ENCODE measurements around the gene FAM13C.

Gene FAM13C

GRCh38 chr10:59234816-59235429 is 127.4 kb downstream of the FAM13C start:
- 0 out of 2 replicates have a peak, but pooled peaks cover 2% of the 10 kb centered on the region for H3K4me1 ChIP-seq (ENCODE audit: control insufficient read depth, insufficient read depth, low read length)
- TF ChIP-seq ZNF654 (tag by site-specific recombination; IDR thresholded peaks at IDR 0.05; ENCODE audit: low read depth) (peak; percentile 62), ZNF501 (tag by site-specific recombination; IDR thresholded peaks at IDR 0.05) (no peak)
- H3K27ac ChIP-seq (ENCODE audit: extremely low read depth, low read depth, low read length), result no peak overlapping the region
- H3K9me3 ChIP-seq (ENCODE audit: control insufficient read depth, insufficient read depth, low read depth, low read length), result no peaks in the 10 kb centered on the region
- no peak overlapping the region for H3K4me3 ChIP-seq (ENCODE audit: low read depth, low read length)
- H3K36me3 ChIP-seq (ENCODE audit: control insufficient read depth in 2 of 2, insufficient read depth in 1 of 2, low read length in 2 of 2), result no peaks in the 10 kb centered on the region
- POLR2A ChIA-PET, result no interaction called here
- CTCF ChIA-PET, result interaction anchor here (1.0 to 3.4 kb wide), 3 partner anchors 345 to 391 kb away, joined by 4 to 18 read pairs (median 4); no protein-coding TSS in a partner anchor

GRCh38 chr10:59234194-59234593 is 128.2 kb downstream of the FAM13C start:
- Histone ChIP-seq H3K4me3 (ENCODE audit: low read depth, low read length) (no peak overlapping the region), H3K4me1 (ENCODE audit: control insufficient read depth, insufficient read depth, low read length) (0 out of 2 replicates have a peak, but pooled peaks cover 2% of the 10 kb centered on the region), H3K36me3 (ENCODE audit: control insufficient read depth in 2 of 2, insufficient read depth in 1 of 2, low read length in 2 of 2) (no peaks in the 10 kb centered on the region), H3K27ac (ENCODE audit: extremely low read depth, low read depth, low read length) (no peak overlapping the region), H3K9me3 (ENCODE audit: control insufficient read depth, insufficient read depth, low read depth, low read length) (no peaks in the 10 kb centered on the region)
- no peak for TF ChIP-seq ZNF202 (tag by site-specific recombination; IDR thresholded peaks at IDR 0.05; ENCODE audit: borderline replicate concordance)
- no peak for TF ChIP-seq ZNF488 (tag by site-specific recombination; IDR thresholded peaks at IDR 0.05)
- TF ChIP-seq REPIN1 (tag by site-specific recombination; IDR thresholded peaks at IDR 0.05; ENCODE audit: low read depth), result no peak
- CTCF ChIA-PET, result no interaction called here
- POLR2A ChIA-PET, result no interaction called here

GRCh38 chr10:59229441-59229840 is 132.9 kb downstream of the FAM13C start:
- TF ChIP-seq, protein P1, sequence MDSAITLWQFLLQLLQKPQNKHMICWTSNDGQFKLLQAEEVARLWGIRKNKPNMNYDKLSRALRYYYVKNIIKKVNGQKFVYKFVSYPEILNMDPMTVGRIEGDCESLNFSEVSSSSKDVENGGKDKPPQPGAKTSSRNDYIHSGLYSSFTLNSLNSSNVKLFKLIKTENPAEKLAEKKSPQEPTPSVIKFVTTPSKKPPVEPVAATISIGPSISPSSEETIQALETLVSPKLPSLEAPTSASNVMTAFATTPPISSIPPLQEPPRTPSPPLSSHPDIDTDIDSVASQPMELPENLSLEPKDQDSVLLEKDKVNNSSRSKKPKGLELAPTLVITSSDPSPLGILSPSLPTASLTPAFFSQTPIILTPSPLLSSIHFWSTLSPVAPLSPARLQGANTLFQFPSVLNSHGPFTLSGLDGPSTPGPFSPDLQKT (IDR thresholded peaks at IDR 0.05; ENCODE audit: borderline replicate concordance, low read depth, low read length), result no peak
- TF ChIP-seq ZNF157 (tag by site-specific recombination; IDR thresholded peaks at IDR 0.05) (no peak), PRDM1 (tag by site-specific recombination; IDR thresholded peaks at IDR 0.05) (no peak), ZNF561 (tag by site-specific recombination; IDR thresholded peaks at IDR 0.05; ENCODE audit: borderline replicate concordance) (no peak), EGR2 (tag by site-specific recombination; IDR thresholded peaks at IDR 0.05; ENCODE audit: low read depth) (no peak), ZSCAN5A (tag by site-specific recombination; IDR thresholded peaks at IDR 0.05) (no peak), KLF16 (tag by site-specific recombination; IDR thresholded peaks at IDR 0.05) (no peak), ZSCAN30 (tag by site-specific recombination; IDR thresholded peaks at IDR 0.05) (no peak), RBAK (tag by site-specific recombination; IDR thresholded peaks at IDR 0.05) (no peak), KLF8 (tag by site-specific recombination; IDR thresholded peaks at IDR 0.05) (no peak), ZNF529 (tag by site-specific recombination; IDR thresholded peaks at IDR 0.05; ENCODE audit: insufficient replicate concordance) (no peak)
- Histone ChIP-seq H3K36me3 (ENCODE audit: control insufficient read depth in 2 of 2, insufficient read depth in 1 of 2, low read length in 2 of 2) (no peaks in the 10 kb centered on the region), H3K9me3 (ENCODE audit: control insufficient read depth, insufficient read depth, low read depth, low read length) (no peaks in the 10 kb centered on the region), H3K27ac (ENCODE audit: extremely low read depth, low read depth, low read length) (no peak overlapping the region), H3K4me1 (ENCODE audit: control insufficient read depth, insufficient read depth, low read length) (0 out of 2 replicates have a peak, but pooled peaks cover 2% of the 10 kb centered on the region), H3K4me3 (ENCODE audit: low read depth, low read length) (no peak overlapping the region)
- ChIA-PET CTCF (no interaction called here), POLR2A (interaction anchor here (0.6 kb wide), 1 partner anchor 454 kb away, joined by 3 read pairs; no protein-coding TSS in a partner anchor)

Measured in HEK293 (cell line).